GM18861 (cell line): ENCODE measurements around the gene CDK11B.

Experiments used
- ATAC-seq: cut with Tn5 transposase; IDR thresholded peaks from one replicate; pipeline ENCODE4 v1.9.1; 2021; ENCODE audit not compliant: unreplicated experiment

Gene CDK11B

GRCh38 chr1:1617516-1617915 lies 41.3 kb downstream of the CDK11B start:
- no peak for ATAC-seq

DNA sequence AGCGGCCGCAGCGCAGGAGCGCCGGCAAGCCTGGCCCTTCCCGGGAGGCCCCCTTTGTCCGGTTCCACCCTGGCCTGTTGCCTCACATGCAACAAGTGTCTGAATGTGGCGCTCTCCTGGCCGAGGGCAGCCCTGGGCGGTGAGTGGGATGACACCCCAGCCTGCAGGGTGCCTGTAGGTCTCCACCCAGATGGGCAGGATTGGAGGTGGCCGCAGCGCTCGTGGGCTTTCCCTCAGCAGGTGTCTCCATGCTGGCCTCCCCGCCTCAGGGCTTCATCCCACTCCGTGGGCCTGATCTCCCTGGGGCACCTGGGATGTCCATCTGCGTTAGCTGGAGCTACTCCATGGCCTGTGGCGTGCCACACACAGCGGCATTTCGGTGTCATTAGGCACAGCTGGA lies 42.0 kb downstream of the CDK11B start:
- no peak for ATAC-seq

DNA sequence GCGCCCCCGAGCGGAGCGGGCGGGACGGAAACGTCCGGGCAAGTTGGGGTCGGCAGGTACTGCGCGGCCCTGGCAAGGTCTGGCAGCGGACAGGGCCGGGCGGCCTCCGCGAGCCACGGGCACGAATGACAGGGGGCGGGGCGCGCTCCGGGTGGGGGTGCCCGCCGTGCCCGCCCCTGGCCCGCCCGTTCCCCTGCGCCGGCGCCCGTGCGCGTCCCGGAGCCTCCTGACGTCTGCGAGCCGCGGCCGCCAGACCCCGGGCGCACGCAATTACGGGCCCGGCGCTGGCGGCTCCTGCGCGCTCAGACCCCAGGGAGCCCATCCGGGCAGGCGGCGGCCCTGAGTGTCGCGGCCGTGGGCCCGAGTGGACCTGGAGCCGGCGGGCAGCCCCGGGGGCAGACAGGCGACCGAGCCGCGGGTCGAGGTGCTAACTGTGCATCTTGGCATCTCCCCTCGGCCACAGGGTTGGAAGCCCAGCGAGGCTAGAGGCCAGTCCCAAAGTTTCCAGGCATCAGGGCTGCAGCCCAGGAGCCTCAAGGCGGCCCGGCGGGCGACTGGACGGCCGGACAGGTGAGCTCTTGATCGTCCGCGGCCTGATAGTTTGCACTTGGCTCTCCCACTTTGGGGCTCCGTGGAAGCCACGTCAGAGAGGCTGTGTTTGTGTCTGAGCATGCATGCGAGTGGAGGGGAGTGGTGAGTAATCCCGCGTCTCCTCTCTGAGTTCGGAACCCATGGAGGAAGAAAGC lies 42.6 kb downstream of the CDK11B start:
- peak; percentile 11 for ATAC-seq

DNA sequence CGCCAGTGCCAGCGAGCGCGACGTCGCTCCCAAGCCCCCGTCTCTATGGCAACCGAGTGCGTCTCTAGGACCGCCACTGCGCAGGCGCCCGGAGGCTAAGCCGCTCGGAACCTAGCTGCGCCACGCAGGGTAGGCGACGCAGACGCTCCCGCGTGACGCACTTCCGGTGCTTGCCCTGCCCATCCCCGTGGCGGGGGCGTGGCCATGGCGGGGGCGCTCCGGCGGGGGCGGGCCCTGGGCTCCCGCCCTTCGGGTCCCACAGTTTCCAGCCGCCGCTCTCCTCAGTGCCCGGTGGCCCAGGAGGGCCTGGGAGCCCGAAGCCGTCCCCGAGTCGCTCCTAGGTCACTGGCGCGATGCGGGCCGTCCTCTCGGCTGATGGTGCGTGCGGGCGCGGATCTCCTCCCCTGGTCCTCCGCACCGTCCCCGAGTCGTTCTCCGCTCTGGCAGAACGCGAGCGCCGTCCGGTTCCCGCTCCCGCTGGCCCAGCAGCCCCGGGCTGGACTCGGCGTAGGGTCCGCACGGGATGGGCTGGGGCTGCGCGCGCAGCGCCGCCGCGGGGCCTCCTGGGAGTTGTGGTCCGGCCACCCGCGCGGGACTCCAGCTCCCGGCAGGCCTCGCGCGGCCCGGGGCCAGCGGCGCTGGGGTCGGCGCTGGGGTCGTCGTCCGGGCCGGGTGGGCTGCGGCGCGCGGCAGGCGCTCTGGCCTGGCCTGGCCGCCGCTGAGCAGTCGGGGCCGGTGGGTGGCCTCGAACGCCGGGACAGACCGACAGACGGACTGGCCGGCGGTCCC lies 43.4 kb downstream of the CDK11B start, which contains the start of gene MIB2:
Gene MIB2, plus strand, starts transcription at position 245 of the 789 bp plus-strand sequence. CDS start 7,953 bp downstream, outside the sequence.
- ATAC-seq = peak; percentile 77

GRCh38 chr1:1614954-1615255 lies 43.9 kb downstream of the CDK11B start:
- ATAC-seq = no peak

DNA sequence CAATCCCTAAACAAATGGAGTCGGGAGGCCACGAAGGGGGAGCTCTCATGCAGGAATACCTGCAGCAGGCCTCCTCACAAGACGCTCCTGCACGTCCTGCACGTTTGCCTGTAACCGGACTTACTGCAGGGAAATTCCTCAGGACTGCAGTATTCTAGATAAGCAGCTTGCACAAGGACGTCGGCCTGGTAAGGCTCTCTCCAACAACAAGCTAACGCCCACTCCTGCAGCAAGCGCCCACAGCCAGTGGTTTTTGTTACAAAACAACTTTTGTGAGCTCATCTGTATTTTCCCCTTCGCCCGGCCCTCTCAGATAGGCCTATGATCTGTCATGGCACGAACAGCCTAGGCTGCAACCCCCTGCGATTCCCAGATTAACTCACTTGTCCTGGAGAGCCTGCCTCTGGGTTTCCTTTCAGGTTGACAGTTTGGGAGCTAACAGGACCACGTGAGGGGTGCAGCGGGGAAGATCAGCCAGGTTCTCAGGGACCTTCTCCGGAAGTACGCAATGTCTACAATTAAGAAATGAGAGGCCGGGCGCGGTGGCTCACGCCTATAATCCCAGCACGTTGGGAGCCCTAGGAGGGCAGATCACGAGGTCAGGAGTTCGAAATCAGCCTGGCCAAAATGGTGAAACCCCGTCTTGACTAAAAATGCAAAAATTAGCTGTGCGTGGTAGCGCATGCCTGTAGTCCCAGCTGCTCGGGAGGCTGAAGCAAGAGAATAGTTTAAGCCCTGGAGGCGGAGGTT lies 44.4 kb downstream of the CDK11B start:
- no peak for ATAC-seq

- no peak for ATAC-seq
These were observed 45.2 kb downstream of the CDK11B start for GRCh38 chr1:1613509-1614082.

GRCh38 chr1:1612104-1612400 lies 46.8 kb downstream of the CDK11B start:
- no peak for ATAC-seq

GRCh38 chr1:1610796-1611195 lies 48.0 kb downstream of the CDK11B start:
- no peak for ATAC-seq

- no peak for ATAC-seq
These were observed 48.9 kb downstream of the CDK11B start for GRCh38 chr1:1609822-1610485.

GRCh38 chr1:1606232-1606631 lies 52.6 kb downstream of the CDK11B start:
- no peak for ATAC-seq

- ATAC-seq = no peak
These were observed 53.1 kb downstream of the CDK11B start for GRCh38 chr1:1605724-1606123.

- ATAC-seq = no peak
These were observed 53.7 kb downstream of the CDK11B start for GRCh38 chr1:1605034-1605591.

GRCh38 chr1:1604374-1605033 lies 54.3 kb downstream of the CDK11B start:
- no peak for ATAC-seq

GRCh38 chr1:1603671-1604373 lies 55.0 kb downstream of the CDK11B start:
- no peak for ATAC-seq

- no peak for ATAC-seq
These were observed 55.8 kb downstream of the CDK11B start for GRCh38 chr1:1602968-1603506.

DNA sequence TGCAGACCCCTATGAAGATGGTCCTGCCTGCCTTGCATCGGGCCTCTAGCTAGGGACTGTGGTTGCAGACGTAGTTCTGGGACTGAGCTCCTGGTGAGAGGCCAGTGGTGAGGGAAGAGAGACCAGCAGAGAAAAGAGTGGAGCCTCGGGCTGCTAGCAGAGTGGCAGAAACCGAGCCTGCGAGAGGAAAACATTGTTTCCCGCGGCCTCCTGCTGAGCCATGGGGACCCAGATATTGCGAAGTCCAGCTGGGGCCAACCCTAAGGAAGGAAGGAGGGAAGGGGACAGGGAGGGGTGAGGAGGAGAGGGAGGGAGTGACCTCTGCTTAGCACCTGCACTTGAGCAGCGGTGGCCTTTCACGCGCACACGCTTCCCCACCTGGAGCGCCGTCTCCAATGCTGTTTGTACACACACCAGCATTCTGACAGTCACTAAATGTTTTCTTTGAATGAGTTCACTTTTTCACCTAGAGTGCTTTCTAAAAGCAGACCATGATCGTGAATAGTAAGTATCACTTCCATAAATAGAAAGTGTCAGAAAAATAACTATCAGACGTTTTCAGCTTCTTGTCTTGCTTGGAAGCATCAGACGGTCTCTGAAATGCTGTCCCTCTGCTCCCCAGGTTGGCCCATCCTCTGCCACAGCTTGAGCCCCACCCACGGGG lies 56.4 kb downstream of the CDK11B start:
- no peak for ATAC-seq

DNA sequence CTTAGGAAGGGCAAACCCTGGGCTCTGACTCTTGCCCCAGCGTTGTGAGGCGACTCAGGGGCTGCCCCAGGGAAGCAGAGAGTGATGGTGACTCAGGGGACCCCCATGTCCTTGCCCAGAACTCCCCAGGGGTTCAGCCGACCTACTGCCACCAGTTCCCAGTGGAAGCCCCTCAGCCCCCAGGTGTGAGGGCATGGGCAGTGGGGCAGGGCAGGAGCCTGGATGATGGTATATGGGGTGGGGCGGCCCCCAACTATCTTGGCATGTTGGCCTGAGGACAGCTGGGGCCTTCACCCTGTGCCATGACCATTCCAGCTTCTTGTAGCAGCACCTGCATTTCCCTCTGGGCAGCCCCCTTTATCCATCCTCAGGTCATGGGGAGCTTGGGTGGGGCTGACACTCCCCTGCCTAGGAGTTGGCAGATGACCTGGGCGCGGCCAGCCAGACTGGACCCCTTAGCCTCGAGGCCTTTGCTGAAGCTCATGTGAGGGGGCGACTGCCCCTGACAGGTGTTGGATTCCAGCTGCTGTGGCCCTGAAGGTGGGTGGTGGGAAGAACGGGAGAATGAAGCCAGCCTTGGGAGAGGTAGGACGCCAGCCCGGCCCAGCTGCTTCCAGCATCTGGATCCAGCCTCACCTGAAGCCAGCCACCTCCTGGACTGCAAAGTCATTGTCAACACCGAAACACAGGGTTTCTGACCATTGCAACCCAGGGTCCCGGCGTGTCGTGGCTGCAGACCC lies 57.1 kb downstream of the CDK11B start:
- no peak for ATAC-seq
